ENCODE data around the gene ALG8.

ALG8 gene

DNA sequence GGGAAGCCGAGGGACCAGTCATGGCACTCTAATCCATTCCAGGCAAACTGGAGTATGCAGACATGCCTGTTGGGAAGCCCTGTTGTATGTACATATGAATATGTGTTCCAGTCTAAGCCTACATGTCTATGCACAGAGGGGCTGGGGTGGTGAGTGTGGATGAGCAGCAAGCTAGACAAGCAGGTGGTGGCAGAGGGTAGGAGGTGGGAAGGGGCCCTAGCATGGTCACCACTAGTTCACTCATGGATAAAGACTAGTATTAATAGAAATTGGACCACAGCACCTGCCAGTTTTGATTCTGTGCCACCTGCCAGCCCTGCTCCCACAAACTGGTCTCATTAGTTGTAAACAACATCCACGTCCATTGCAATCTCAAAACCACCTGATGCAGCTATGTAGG lies 74.2 kb downstream of the ALG8 start:
- no peak for DNase-seq
- intact Hi-C loops (cut with DNase I; ENCODE audit: low total_unique reads), result no loop called here
- H3K4me3 ChIP-seq, result no peak overlapping the region
- no peaks in the 10 kb centered on the region for H3K9me3 ChIP-seq
- TF ChIP-seq, protein P1, sequence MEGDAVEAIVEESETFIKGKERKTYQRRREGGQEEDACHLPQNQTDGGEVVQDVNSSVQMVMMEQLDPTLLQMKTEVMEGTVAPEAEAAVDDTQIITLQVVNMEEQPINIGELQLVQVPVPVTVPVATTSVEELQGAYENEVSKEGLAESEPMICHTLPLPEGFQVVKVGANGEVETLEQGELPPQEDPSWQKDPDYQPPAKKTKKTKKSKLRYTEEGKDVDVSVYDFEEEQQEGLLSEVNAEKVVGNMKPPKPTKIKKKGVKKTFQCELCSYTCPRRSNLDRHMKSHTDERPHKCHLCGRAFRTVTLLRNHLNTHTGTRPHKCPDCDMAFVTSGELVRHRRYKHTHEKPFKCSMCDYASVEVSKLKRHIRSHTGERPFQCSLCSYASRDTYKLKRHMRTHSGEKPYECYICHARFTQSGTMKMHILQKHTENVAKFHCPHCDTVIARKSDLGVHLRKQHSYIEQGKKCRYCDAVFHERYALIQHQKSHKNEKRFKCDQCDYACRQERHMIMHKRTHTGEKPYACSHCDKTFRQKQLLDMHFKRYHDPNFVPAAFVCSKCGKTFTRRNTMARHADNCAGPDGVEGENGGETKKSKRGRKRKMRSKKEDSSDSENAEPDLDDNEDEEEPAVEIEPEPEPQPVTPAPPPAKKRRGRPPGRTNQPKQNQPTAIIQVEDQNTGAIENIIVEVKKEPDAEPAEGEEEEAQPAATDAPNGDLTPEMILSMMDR (IDR thresholded peaks at IDR 0.05), result no peak
- H3K4me1 ChIP-seq, result peaks cover 0 to 30% (median 20%) of the 10 kb centered on the region in 4 donors
- no peak overlapping the region for H3K27ac ChIP-seq
- H3K36me3 ChIP-seq, result peaks cover 10 to 26% (median 25%) of the 10 kb centered on the region in 3 donors
- no peaks in the 10 kb centered on the region for H3K27me3 ChIP-seq

- Histone ChIP-seq H3K4me3 (no peak within 1 kb of the TSS), H3K9me3 (no peaks in the 10 kb centered on the region), H3K27me3 (no peaks in the 10 kb centered on the region), H3K36me3 (peaks cover under 1 to 15% (median 12%) of the 10 kb centered on the region in 3 donors), H3K4me1 (peaks cover 0 to 39% (median 24%) of the 10 kb centered on the region in 4 donors), H3K27ac (peak within 1 kb of the TSS in 1 of 2 donors; percentile 2)
- intact Hi-C loops (cut with DNase I; ENCODE audit: low total_unique reads), result no loop called here
- TF ChIP-seq, protein P1 (IDR thresholded peaks at IDR 0.05), result no peak
- DNase-seq, result no peak
These were observed 75.8 kb downstream of the ALG8 start, which contains the start of gene THRSP for GRCh38 chr11:78063440-78064181. TSS of gene THRSP (plus strand) at chr11:78063861. CDS start at chr11:78063882, 21 bp downstream.

- Histone ChIP-seq H3K4me1 (peaks cover 0 to 39% (median 24%) of the 10 kb centered on the region in 4 donors), H3K4me3 (no peak overlapping the region), H3K27me3 (no peaks in the 10 kb centered on the region), H3K36me3 (peaks cover 0 to 7% (median 5%) of the 10 kb centered on the region in 3 donors), H3K9me3 (no peaks in the 10 kb centered on the region), H3K27ac (peak overlapping the region in 1 of 2 donors; percentile 2)
- no peak for DNase-seq
- TF ChIP-seq, protein P1 (IDR thresholded peaks at IDR 0.05), result no peak
- intact Hi-C loops (cut with DNase I; ENCODE audit: low total_unique reads), result no loop called here
These were observed 76.8 kb downstream of the ALG8 start for GRCh38 chr11:78062671-78063070.

- TF ChIP-seq, protein P1 (IDR thresholded peaks at IDR 0.05), result no peak
- no peak for DNase-seq
- peak overlapping the region; percentile 33 to 46 for H3K27ac ChIP-seq
- H3K27me3 ChIP-seq, result no peaks in the 10 kb centered on the region
- no peaks in the 10 kb centered on the region for H3K9me3 ChIP-seq
- intact Hi-C loops (cut with DNase I; ENCODE audit: low total_unique reads), result no loop called here
- no peak overlapping the region for H3K4me3 ChIP-seq
- peaks cover 0 to 39% (median 24%) of the 10 kb centered on the region in 4 donors for H3K4me1 ChIP-seq
- no peaks in the 10 kb centered on the region for H3K36me3 ChIP-seq
These were observed 77.5 kb downstream of the ALG8 start for GRCh38 chr11:78061921-78062311.

GRCh38 chr11:78061088-78061920 lies 78.1 kb downstream of the ALG8 start:
- peaks cover 0 to 39% (median 24%) of the 10 kb centered on the region in 4 donors for H3K4me1 ChIP-seq
- DNase-seq, result peak in 1 of 2 donors; percentile 71
- H3K4me3 ChIP-seq, result no peak overlapping the region
- H3K9me3 ChIP-seq, result no peaks in the 10 kb centered on the region
- TF ChIP-seq, protein P1 (IDR thresholded peaks at IDR 0.05), result no peak
- no peaks in the 10 kb centered on the region for H3K27me3 ChIP-seq
- no peaks in the 10 kb centered on the region for H3K36me3 ChIP-seq
- H3K27ac ChIP-seq, result peak overlapping the region; percentile 33 to 46
- intact Hi-C loops (cut with DNase I; ENCODE audit: low total_unique reads), result no loop called here
